Measurements from ENCODE around the gene LRRC28.

- TF ChIP-seq BHLHE40 (IDR thresholded peaks at IDR 0.05; ENCODE audit: low read depth, low read length) (no peak), SMC3 (IDR thresholded peaks at IDR 0.05; ENCODE audit: low read depth, low read length) (no peak), POLR2A (IDR thresholded peaks at IDR 0.05; ENCODE audit: low read depth, low read length) (no peak), MXI1 (IDR thresholded peaks at IDR 0.05; ENCODE audit: borderline replicate concordance, low read depth, low read length) (no peak), CEBPB (IDR thresholded peaks at IDR 0.05; ENCODE audit: low read depth, low read length) (no peak), CHD1 (IDR thresholded peaks at IDR 0.05; ENCODE audit: low read depth, low read length) (no peak), MAFK (IDR thresholded peaks at IDR 0.05; ENCODE audit: low read depth, low read length) (no peak), RFX5 (IDR thresholded peaks at IDR 0.05; ENCODE audit: low read depth, low read length) (no peak)
- TF ChIP-seq, protein P1, sequence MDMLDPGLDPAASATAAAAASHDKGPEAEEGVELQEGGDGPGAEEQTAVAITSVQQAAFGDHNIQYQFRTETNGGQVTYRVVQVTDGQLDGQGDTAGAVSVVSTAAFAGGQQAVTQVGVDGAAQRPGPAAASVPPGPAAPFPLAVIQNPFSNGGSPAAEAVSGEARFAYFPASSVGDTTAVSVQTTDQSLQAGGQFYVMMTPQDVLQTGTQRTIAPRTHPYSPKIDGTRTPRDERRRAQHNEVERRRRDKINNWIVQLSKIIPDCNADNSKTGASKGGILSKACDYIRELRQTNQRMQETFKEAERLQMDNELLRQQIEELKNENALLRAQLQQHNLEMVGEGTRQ (IDR thresholded peaks at IDR 0.05; ENCODE audit: low read depth, low read length): no peak
- TF ChIP-seq, protein P2, sequence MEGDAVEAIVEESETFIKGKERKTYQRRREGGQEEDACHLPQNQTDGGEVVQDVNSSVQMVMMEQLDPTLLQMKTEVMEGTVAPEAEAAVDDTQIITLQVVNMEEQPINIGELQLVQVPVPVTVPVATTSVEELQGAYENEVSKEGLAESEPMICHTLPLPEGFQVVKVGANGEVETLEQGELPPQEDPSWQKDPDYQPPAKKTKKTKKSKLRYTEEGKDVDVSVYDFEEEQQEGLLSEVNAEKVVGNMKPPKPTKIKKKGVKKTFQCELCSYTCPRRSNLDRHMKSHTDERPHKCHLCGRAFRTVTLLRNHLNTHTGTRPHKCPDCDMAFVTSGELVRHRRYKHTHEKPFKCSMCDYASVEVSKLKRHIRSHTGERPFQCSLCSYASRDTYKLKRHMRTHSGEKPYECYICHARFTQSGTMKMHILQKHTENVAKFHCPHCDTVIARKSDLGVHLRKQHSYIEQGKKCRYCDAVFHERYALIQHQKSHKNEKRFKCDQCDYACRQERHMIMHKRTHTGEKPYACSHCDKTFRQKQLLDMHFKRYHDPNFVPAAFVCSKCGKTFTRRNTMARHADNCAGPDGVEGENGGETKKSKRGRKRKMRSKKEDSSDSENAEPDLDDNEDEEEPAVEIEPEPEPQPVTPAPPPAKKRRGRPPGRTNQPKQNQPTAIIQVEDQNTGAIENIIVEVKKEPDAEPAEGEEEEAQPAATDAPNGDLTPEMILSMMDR (conservative IDR thresholded peaks at IDR 0.05; ENCODE audit: low read depth, low read length): no peak
Observed at GRCh38 chr15:99426431-99427105, 175.3 kb downstream of the LRRC28 start.
